Measurements from ENCODE around the gene PGBD1. TPM values are rescaled to one million over a fixed set of nuclear protein-coding genes. Genes with fewer than 3 reads are reported as not detected.

The PGBD1 gene
- total and polyA plus RNA-seq, 2 of the 8 experiments (the other 6 are each of a cell fraction or from before 2014, with no cell fraction given): 2.5 to 9.2 TPM

DNA sequence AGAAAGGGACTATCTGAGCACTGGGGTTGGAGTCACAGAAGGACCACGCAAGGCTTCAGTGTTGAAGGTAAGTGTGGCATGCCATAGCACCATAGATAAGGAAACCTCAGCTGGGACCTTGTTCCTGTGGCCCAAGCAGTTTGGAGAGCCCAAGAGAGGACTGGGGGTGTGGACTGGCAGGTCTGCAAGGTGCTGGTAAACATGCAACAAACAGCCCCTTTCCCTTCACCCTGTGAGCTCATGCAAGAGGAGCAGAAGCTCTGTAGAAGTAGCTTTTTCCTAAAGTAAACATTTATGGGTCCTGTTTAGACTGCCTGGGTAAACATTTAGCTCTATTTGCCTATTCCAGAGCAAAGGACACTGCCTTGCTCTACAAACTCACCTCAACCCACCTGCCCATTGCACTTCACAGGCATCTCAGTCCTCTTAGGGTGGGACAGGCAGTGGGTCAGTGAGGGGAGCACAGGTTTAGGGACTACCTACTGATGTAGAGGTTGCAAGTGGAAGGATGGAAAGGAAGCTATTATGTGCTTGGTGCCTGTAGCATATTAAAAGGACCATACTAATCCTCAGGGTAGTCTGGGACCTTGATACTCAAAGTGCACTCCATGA lies 42.5 kb downstream of the PGBD1 start:
- no peaks in the 10 kb centered on the region for H3K79me1 ChIP-seq (ENCODE audit: low read depth, low read length)
- POLR2A ChIA-PET (ENCODE audit: partially characterized antibody): interaction anchor here (1.2 to 4.1 kb wide), 2 partner anchors 12 to 25 kb away, joined by 3 to 24 read pairs; partner anchors contain the start of gene ZSCAN31
- TF ChIP-seq RAD21 (IDR thresholded peaks at IDR 0.05 in 1 of 2, conservative IDR thresholded peaks at IDR 0.05 in 1 of 2; ENCODE audit: low read depth in 2 of 2, low read length in 2 of 2) (no peak), CTBP2 (IDR thresholded peaks at IDR 0.05; ENCODE audit: borderline replicate concordance, insufficient read depth, insufficient read length, low read length) (no peak), HDAC6 (IDR thresholded peaks at IDR 0.05; ENCODE audit: low read depth, low read length) (no peak)

More for the DNA sequence above, 42.5 kb downstream of the PGBD1 start:
- Histone ChIP-seq H3K27me3 (replicated peaks in 1 of 4; ENCODE audit: control insufficient read depth in 3 of 4, extremely low read depth in 1 of 4, insufficient read depth in 3 of 4, low read length in 3 of 4) (no peaks in the 10 kb centered on the region), H3K9ac (replicated peaks in 1 of 4; ENCODE audit: extremely low read depth in 1 of 4, low read depth in 3 of 4, low read length in 3 of 4) (no peak overlapping the region), H3K4me3 (ENCODE audit: extremely low read depth in 1 of 4, insufficient read depth in 2 of 4, low read depth in 3 of 4, low read length in 4 of 4) (no peak overlapping the region), H2BK15ac (ENCODE audit: low read length) (no peak overlapping the region), H3K36me3 (ENCODE audit: control insufficient read depth in 2 of 4, insufficient read depth in 4 of 4, low read length in 3 of 4) (peaks cover 7 to 27% (median 18%) of the 10 kb centered on the region in 4 experiments; a peak in 6 of 8 replicates), H3K9me3 (ENCODE audit: insufficient read depth in 2 of 2, low read depth in 1 of 2, low read length in 1 of 2) (peaks cover 29 to 31% of the 10 kb centered on the region in 2 experiments), H2BK12ac (ENCODE audit: low read depth, low read length) (no peak overlapping the region), H2AK5ac (ENCODE audit: low read depth, low read length) (no peak overlapping the region), H2BK5ac (ENCODE audit: low read depth, low read length) (no peak overlapping the region), H3K79me2 (ENCODE audit: control insufficient read depth in 1 of 2, insufficient read depth in 2 of 2, low read length in 2 of 2) (no peaks in the 10 kb centered on the region), H2BK120ac (replicated peaks; ENCODE audit: low read depth, low read length) (no peak overlapping the region), H4K5ac (ENCODE audit: insufficient read length, low read depth, low read length) (no peak overlapping the region), H3K18ac (ENCODE audit: extremely low read depth, low read length) (no peak overlapping the region), H3K23me2 (ENCODE audit: low read depth, low read length) (no peaks in the 10 kb centered on the region), H3K4ac (replicated peaks; ENCODE audit: insufficient read length, low read depth, low read length) (no peak overlapping the region), H3K4me2 (ENCODE audit: insufficient read depth in 1 of 2, low read depth in 2 of 2, low read length in 2 of 2) (no peak overlapping the region), H4K20me1 (replicated peaks in 1 of 2; ENCODE audit: control insufficient read depth in 1 of 2, insufficient read depth in 2 of 2, low read length in 2 of 2) (no peaks in the 10 kb centered on the region), H2BK20ac (ENCODE audit: low read length) (no peak overlapping the region), H3K27ac (ENCODE audit: low read depth, low read length) (no peak overlapping the region), H3K23ac (ENCODE audit: insufficient read length) (no peak overlapping the region), H2AFZ (ENCODE audit: low read length) (no peak overlapping the region), H3K14ac (ENCODE audit: insufficient read length) (no peak overlapping the region), H3K4me1 (replicated peaks in 1 of 4; ENCODE audit: control insufficient read depth in 3 of 4, insufficient read depth in 4 of 4, low read length in 3 of 4) (no peaks in the 10 kb centered on the region), H4K91ac (replicated peaks; ENCODE audit: insufficient read length, low read length) (no peak overlapping the region), H4K8ac (ENCODE audit: extremely low read depth, insufficient read depth, low read length) (no peak overlapping the region), H3K56ac (replicated peaks; ENCODE audit: insufficient read length, low read depth, low read length) (no peak overlapping the region)
- CTCF ChIA-PET (ENCODE audit: partially characterized antibody): no interaction called here
- FAIRE-seq (no peak), DNase-seq (ENCODE audit: low read depth in 1 of 2, low spot score in 2 of 2) (no peak)
- WGBS, 2 experiments (ENCODE audit: extremely low coverage in 1 of 2, insufficient coverage in 1 of 2, insufficient read length in 1 of 2, insufficient replicate concordance in 2 of 2, low coverage in 1 of 2, low lambda C conversion rate in 2 of 2, missing lambda C conversion rate in 1 of 2): 92% methylated on average over 1 of the region's 1 CpG; no CpG with 5 or more reads in 1 of the 2 experiments

Data from H1 (cell line).